Measurements from ENCODE around the gene SIRT3.
"Not testable (repeated sequence)": the region's sequence is repeated elsewhere in the genome, so short reads cannot be mapped to it uniquely, and the experiment has no call there.

Gene SIRT3

GRCh38 chr11:279040-279965, 43.2 kb upstream of the SIRT3 start:
- peaks cover 59% of the 10 kb centered on the region for H3K4me1 Mint-ChIP-seq
- DNase-seq, result peak; percentile 48
- H3K4me3 Mint-ChIP-seq, result peak overlapping the region; percentile 88
- CTCF ChIA-PET, result interaction anchor here (1.0 to 6.6 kb wide), 3 partner anchors 12 to 28 kb away, joined by 4 to 49 read pairs (median 7); no protein-coding TSS in a partner anchor
- H3K27me3 Mint-ChIP-seq, result peaks cover 80% of the 10 kb centered on the region
- H3K36me3 Mint-ChIP-seq, result peaks cover 62% of the 10 kb centered on the region
- peaks cover 10% of the 10 kb centered on the region for H3K9me3 Mint-ChIP-seq
- H3K27ac Mint-ChIP-seq, result peak overlapping the region; percentile 96

GRCh38 chr11:278001-278951, 42.1 kb upstream of the SIRT3 start, which contains the start of gene NLRP6:
Gene NLRP6, plus strand, starts transcription at chr11:278407. Its CDS starts 163 bp downstream, at chr11:278570.
- H3K27ac Mint-ChIP-seq, result peak within 1 kb of the TSS; percentile 96
- DNase-seq, result peak; percentile 35
- peak within 1 kb of the TSS; percentile 88 for H3K4me3 Mint-ChIP-seq
- H3K36me3 Mint-ChIP-seq, result peaks cover 57% of the 10 kb centered on the region
- peaks cover 10% of the 10 kb centered on the region for H3K9me3 Mint-ChIP-seq
- peaks cover 52% of the 10 kb centered on the region for H3K4me1 Mint-ChIP-seq
- peaks cover 84% of the 10 kb centered on the region for H3K27me3 Mint-ChIP-seq
- CTCF ChIA-PET, result interaction anchor here (0.8 to 6.6 kb wide), 3 partner anchors 11 to 29 kb away, joined by 3 to 49 read pairs (median 4); partner anchors contain the start of gene IFITM2

GRCh38 chr11:276219-276618, 40.1 kb upstream of the SIRT3 start:
- Mint-ChIP-seq H3K9me3 (peaks cover 10% of the 10 kb centered on the region), H3K36me3 (peaks cover 45% of the 10 kb centered on the region), H3K27me3 (peaks cover 80% of the 10 kb centered on the region), H3K4me3 (no peak overlapping the region), H3K4me1 (peaks cover 40% of the 10 kb centered on the region), H3K27ac (no peak overlapping the region)
- CTCF ChIA-PET, result interaction anchor here (1.1 kb wide), 1 partner anchor 26 kb away, joined by 3 read pairs; no protein-coding TSS in a partner anchor
- no peak for DNase-seq

- CTCF ChIA-PET, result no interaction called here
- DNase-seq, result no peak
- Mint-ChIP-seq H3K36me3 (peaks cover 38% of the 10 kb centered on the region), H3K9me3 (peaks cover 10% of the 10 kb centered on the region), H3K27ac (no peak overlapping the region), H3K4me1 (peaks cover 49% of the 10 kb centered on the region), H3K4me3 (no peak overlapping the region), H3K27me3 (peaks cover 48% of the 10 kb centered on the region)
Measured at GRCh38 chr11:272931-273198, 36.7 kb upstream of the SIRT3 start.

GRCh38 chr11:272195-272930, 36.2 kb upstream of the SIRT3 start:
- peaks cover 7% of the 10 kb centered on the region for H3K9me3 Mint-ChIP-seq
- H3K36me3 Mint-ChIP-seq, result peaks cover 35% of the 10 kb centered on the region
- H3K4me1 Mint-ChIP-seq, result peaks cover 49% of the 10 kb centered on the region
- peak overlapping the region; percentile 4 for H3K27ac Mint-ChIP-seq
- H3K27me3 Mint-ChIP-seq, result peaks cover 46% of the 10 kb centered on the region
- peak; percentile 21 for DNase-seq
- CTCF ChIA-PET, result interaction anchor here (1.0 kb wide), 1 partner anchor 22 kb away, joined by 4 read pairs; no protein-coding TSS in a partner anchor
- H3K4me3 Mint-ChIP-seq, result no peak overlapping the region

GRCh38 chr11:271319-271715, 35.2 kb upstream of the SIRT3 start:
- CTCF ChIA-PET, result interaction anchor here (1.0 kb wide), 1 partner anchor 21 kb away, joined by 4 read pairs; no protein-coding TSS in a partner anchor
- Mint-ChIP-seq H3K27ac (no peak overlapping the region), H3K4me1 (peaks cover 46% of the 10 kb centered on the region), H3K4me3 (no peak overlapping the region), H3K36me3 (peaks cover 26% of the 10 kb centered on the region), H3K27me3 (peaks cover 37% of the 10 kb centered on the region), H3K9me3 (peaks cover under 1% of the 10 kb centered on the region)
- no peak for DNase-seq

- H3K27me3 Mint-ChIP-seq, result peaks cover 33% of the 10 kb centered on the region
- no peak for DNase-seq
- H3K27ac Mint-ChIP-seq, result peak overlapping the region; percentile 99
- no peaks in the 10 kb centered on the region for H3K9me3 Mint-ChIP-seq
- H3K36me3 Mint-ChIP-seq, result peaks cover 21% of the 10 kb centered on the region
- H3K4me1 Mint-ChIP-seq, result peaks cover 46% of the 10 kb centered on the region
- CTCF ChIA-PET, result interaction anchor here (1.0 kb wide), 1 partner anchor 20 kb away, joined by 4 read pairs; no protein-coding TSS in a partner anchor
- no peak overlapping the region for H3K4me3 Mint-ChIP-seq
Measured at GRCh38 chr11:270451-271318, 34.5 kb upstream of the SIRT3 start.

GRCh38 chr11:269146-269890, 33.2 kb upstream of the SIRT3 start:
- Mint-ChIP-seq H3K4me3 (peak overlapping the region; percentile 79), H3K9me3 (no peaks in the 10 kb centered on the region), H3K27ac (peak overlapping the region; percentile 99), H3K36me3 (peaks cover 16% of the 10 kb centered on the region), H3K27me3 (peaks cover 29% of the 10 kb centered on the region), H3K4me1 (peaks cover 43% of the 10 kb centered on the region)
- CTCF ChIA-PET, result interaction anchor here (0.6 to 4.3 kb wide), 3 partner anchors 8 to 19 kb away, joined by 4 to 32 read pairs (median 16); no protein-coding TSS in a partner anchor
- DNase-seq, result peak; percentile 73

- H3K36me3 Mint-ChIP-seq, result peaks cover 15% of the 10 kb centered on the region
- H3K4me3 Mint-ChIP-seq, result peak overlapping the region; percentile 79
- H3K27ac Mint-ChIP-seq, result peak overlapping the region; percentile 99
- peaks cover 43% of the 10 kb centered on the region for H3K4me1 Mint-ChIP-seq
- peak; percentile 86 for DNase-seq
- CTCF ChIA-PET, result interaction anchor here (0.6 to 4.3 kb wide), 4 partner anchors 8 to 19 kb away, joined by 4 to 32 read pairs (median 10); no protein-coding TSS in a partner anchor
- peaks cover 24% of the 10 kb centered on the region for H3K27me3 Mint-ChIP-seq
- H3K9me3 Mint-ChIP-seq, result not testable (repeated sequence)
Measured at GRCh38 chr11:268716-269145, 32.6 kb upstream of the SIRT3 start.

- peak overlapping the region; percentile 79 for H3K4me3 Mint-ChIP-seq
- peaks cover 14% of the 10 kb centered on the region for H3K27me3 Mint-ChIP-seq
- CTCF ChIA-PET, result interaction anchor here (1.1 to 4.3 kb wide), 4 partner anchors 11 to 20 kb away, joined by 4 to 32 read pairs (median 10); no protein-coding TSS in a partner anchor
- H3K9me3 Mint-ChIP-seq, result no peaks in the 10 kb centered on the region
- H3K4me1 Mint-ChIP-seq, result peaks cover 41% of the 10 kb centered on the region
- DNase-seq, result peak; percentile 82
- peak overlapping the region; percentile 99 for H3K27ac Mint-ChIP-seq
- peaks cover 13% of the 10 kb centered on the region for H3K36me3 Mint-ChIP-seq
Measured at GRCh38 chr11:267491-267994, 31.4 kb upstream of the SIRT3 start.

- Mint-ChIP-seq H3K36me3 (peaks cover 9% of the 10 kb centered on the region), H3K4me1 (peaks cover 37% of the 10 kb centered on the region)
- CTCF ChIA-PET, result interaction anchor here (1.3 to 4.3 kb wide), 3 partner anchors 12 to 17 kb away, joined by 4 to 32 read pairs (median 16); no protein-coding TSS in a partner anchor
Measured at GRCh38 chr11:266676-267439, 30.7 kb upstream of the SIRT3 start.

More at GRCh38 chr11:266676-267439, 30.7 kb upstream of the SIRT3 start:
- Mint-ChIP-seq H3K27ac (peak overlapping the region; percentile 89), H3K27me3 (peaks cover 11% of the 10 kb centered on the region), H3K9me3 (no peaks in the 10 kb centered on the region), H3K4me3 (peak overlapping the region; percentile 72)
- peak; percentile 61 for DNase-seq
